HepG2 (cell line): Measurements from ENCODE around the gene STUB1. TPM values are rescaled to one million over a fixed set of nuclear protein-coding genes. Genes with fewer than 3 reads are reported as not detected.

Experiments used
- ARID2 ChIP-seq: sonication (generic); formaldehyde crosslinking; IDR thresholded peaks from 2 replicates; pipeline ENCODE4 v1.8.1; 2022; ENCODE audit warnings: mild to moderate bottlenecking, missing genetic modification reagents, borderline replicate concordance
- HHEX ChIP-seq: IDR thresholded peaks from 2 replicates; pipeline ENCODE4 v1.6.1; 2016; ENCODE audit warnings: control low read depth
- SOX6 ChIP-seq, 2 experiments: fragments of 450-650 bp in 1 of 2; sonication (generic) in 1 of 2; formaldehyde crosslinking in 1 of 2; IDR thresholded peaks; 2 replicates each; pipeline versions ENCODE4 v1.4.0 to v1.6.1; 2017 to 2020; ENCODE audit warnings: antibody characterized with exemption in 1 of 2, mild to moderate bottlenecking in 1 of 2, missing genetic modification reagents in 1 of 2
- polyA plus RNA-seq, 8 experiments: library from polyadenylated mRNA; depleted of rRNA in 3 of 8; stranded (reverse) in 7 of 8; unstranded in 1 of 8; fragments of >200 nt; fragmentation: Illumina TruSeq in 4 of 8; extraction: Trizol in 4 of 8; gene quantifications; 2 replicates each; pipeline versions ENCODE4 v1.2.1 to v1.2.3, GENCODE V29; 2011 to 2016; ENCODE audit warnings: low read depth in 4 of 8, missing spikeins in 1 of 8, mixed read lengths in 1 of 8; ENCODE audit not compliant: insufficient read depth in 1 of 8
- total RNA-seq, 5 experiments: library from RNA; depleted of rRNA; stranded (reverse); fragments of >200 nt; fragmentation: Illumina TruSeq; extraction: Trizol; gene quantifications; 2 replicates each; pipeline ENCODE4 v1.2.3, GENCODE V29; 2016; ENCODE audit warnings: low read depth in 1 of 5
- TF ChIP-seq, protein P1 (sequence below): sonication (generic); formaldehyde crosslinking; IDR thresholded peaks from 2 replicates; pipeline ENCODE4 v1.4.0; 2020; ENCODE audit warnings: mild to moderate bottlenecking, missing genetic modification reagents
- TF ChIP-seq, protein P2 (sequence below): sonication (generic); formaldehyde crosslinking; conservative IDR thresholded peaks from 2 replicates; pipeline ENCODE4 v1.8.0; 2022; ENCODE audit warnings: mild to moderate bottlenecking, moderate library complexity, missing genetic modification reagents
- TF ChIP-seq, protein P3 (sequence below): sonication (generic); formaldehyde crosslinking; IDR thresholded peaks from 2 replicates; pipeline ENCODE4 v1.5.0; 2020; ENCODE audit warnings: mild to moderate bottlenecking, missing genetic modification reagents

STUB1 gene
- total and polyA plus RNA-seq, 2 of the 13 experiments (the other 11 are each of a cell fraction or from before 2014, with no cell fraction given): 52.9 to 78.2 TPM

DNA sequence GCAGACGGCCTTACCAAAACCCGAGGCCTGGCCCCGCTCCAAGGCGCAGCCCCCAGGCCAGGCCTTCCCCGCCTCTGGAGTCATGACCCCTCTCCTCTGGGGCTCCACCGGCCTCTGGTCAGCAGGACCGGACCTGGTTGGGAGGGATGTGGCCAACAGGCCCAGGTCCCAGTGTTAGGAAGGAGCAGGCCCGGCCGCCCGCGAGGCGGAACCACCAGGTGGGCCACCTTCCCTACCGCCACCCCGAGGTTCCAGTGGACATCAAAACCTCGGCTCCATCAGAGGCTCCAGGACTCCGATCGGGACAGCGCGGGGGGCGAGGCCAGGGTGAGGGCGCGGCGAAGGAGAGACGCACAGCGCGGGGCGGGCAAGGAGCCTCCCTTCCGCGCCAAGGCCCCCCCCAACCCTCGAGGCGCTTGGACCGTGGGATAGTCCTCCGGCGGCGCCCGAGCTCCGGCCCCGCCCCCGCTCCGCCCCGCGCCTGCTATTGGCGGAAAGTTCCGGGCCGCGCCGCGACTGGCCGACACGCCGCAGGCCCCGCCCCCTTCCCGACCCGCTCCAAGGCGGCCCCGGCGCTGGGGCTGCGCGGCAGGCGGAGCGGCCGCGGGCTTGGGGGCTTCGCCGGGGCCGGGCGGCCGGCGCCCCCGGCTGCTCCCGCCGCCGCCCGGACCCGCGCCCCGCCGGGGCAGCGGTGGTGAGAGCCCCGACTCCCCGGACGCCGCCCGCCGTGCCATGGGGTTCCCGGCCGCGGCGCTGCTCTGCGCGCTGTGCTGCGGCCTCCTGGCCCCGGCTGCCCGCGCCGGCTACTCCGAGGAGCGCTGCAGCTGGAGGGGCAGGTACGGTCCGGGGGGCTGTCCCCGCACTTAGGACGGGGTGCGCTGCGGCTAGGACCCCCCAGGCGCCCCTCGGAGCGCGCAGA is 34.6 kb downstream of the STUB1 start, which contains the start of gene METRN (continued):
- TF ChIP-seq, protein P1, sequence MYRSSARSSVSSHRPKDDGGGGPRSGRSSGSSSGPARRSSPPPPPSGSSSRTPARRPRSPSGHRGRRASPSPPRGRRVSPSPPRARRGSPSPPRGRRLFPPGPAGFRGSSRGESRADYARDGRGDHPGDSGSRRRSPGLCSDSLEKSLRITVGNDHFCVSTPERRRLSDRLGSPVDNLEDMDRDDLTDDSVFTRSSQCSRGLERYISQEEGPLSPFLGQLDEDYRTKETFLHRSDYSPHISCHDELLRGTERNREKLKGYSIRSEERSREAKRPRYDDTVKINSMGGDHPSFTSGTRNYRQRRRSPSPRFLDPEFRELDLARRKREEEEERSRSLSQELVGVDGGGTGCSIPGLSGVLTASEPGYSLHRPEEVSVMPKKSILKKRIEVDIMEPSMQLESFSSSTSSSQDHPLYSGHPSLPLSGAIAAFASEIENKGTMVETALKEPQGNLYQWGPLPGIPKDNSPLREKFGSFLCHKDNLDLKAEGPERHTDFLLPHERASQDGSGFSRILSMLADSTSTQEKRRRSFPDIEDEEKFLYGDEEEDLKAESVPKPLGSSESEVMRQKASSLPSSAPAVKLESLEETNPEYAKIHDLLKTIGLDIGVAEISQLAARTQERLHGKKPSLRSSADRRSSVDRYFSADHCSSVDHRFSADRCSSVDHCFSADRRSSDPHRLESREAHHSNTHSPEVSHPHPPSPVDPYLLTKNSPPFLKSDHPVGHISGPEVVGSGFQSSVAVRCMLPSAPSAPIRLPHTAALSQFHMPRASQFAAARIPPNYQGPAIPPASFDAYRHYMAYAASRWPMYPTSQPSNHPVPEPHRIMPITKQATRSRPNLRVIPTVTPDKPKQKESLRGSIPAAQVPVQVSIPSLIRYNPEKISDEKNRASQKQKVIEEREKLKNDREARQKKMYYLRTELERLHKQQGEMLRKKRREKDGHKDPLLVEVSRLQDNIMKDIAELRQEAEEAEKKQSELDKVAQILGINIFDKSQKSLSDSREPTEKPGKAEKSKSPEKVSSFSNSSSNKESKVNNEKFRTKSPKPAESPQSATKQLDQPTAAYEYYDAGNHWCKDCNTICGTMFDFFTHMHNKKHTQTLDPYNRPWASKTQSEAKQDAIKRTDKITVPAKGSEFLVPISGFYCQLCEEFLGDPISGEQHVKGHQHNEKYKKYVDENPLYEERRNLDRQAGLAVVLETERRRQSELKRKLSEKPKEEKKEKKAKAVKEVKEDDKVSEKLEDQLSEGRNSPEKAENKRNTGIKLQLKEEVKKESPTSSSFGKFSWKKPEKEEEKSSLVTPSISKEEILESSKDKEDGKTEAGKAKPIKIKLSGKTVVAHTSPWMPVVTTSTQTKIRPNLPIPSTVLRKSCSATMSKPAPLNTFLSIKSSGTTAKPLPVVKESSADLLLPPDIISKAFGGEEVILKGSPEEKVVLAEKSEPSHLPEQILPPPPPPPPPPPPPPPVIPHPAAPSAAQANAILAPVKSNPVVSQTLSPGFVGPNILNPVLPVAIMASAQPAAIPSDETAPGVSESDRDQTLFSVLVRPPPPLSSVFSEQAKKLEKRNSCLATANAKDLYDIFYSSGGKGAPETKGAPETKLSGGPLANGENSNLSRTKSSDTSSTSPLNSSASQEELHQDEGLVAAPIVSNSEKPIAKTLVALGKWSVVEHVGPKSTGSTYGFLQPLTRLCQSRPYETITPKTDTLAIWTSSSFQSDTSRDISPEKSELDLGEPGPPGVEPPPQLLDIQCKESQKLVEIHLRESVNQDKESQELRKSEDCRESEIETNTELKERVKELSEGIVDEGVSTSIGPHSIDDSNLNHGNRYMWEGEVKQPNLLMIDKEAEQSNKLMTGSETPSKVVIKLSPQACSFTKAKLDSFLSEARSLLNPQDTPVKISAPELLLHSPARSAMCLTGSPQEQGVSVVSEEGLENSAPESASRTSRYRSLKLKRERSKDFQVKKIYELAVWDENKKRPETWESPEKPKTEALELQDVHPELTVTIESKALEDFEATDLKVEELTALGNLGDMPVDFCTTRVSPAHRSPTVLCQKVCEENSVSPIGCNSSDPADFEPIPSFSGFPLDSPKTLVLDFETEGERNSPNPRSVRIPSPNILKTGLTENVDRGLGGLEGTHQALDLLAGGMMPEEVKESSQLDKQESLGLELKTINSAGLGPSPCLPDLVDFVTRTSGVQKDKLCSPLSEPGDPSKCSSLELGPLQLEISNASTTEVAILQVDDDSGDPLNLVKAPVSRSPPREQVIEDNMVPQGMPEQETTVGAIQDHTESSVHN (CRISPR knock-in tag): no peak
- TF ChIP-seq HHEX (CRISPR knock-in tag) (no peak), SOX6 (IDR thresholded peaks at IDR 0.05) (no peak), SOX6 (CRISPR knock-in tag; IDR thresholded peaks at IDR 0.05) (0 out of 2 replicates have a peak, but pooled peaks have one; percentile 15), ARID2 (CRISPR knock-in tag) (no peak)
- TF ChIP-seq, protein P2, sequence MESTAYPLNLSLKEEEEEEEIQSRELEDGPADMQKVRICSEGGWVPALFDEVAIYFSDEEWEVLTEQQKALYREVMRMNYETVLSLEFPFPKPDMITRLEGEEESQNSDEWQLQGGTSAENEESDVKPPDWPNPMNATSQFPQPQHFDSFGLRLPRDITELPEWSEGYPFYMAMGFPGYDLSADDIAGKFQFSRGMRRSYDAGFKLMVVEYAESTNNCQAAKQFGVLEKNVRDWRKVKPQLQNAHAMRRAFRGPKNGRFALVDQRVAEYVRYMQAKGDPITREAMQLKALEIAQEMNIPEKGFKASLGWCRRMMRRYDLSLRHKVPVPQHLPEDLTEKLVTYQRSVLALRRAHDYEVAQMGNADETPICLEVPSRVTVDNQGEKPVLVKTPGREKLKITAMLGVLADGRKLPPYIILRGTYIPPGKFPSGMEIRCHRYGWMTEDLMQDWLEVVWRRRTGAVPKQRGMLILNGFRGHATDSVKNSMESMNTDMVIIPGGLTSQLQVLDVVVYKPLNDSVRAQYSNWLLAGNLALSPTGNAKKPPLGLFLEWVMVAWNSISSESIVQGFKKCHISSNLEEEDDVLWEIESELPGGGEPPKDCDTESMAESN (CRISPR knock-in tag): 0 out of 2 replicates have a peak, but pooled peaks have one; percentile 29
- TF ChIP-seq, protein P3, sequence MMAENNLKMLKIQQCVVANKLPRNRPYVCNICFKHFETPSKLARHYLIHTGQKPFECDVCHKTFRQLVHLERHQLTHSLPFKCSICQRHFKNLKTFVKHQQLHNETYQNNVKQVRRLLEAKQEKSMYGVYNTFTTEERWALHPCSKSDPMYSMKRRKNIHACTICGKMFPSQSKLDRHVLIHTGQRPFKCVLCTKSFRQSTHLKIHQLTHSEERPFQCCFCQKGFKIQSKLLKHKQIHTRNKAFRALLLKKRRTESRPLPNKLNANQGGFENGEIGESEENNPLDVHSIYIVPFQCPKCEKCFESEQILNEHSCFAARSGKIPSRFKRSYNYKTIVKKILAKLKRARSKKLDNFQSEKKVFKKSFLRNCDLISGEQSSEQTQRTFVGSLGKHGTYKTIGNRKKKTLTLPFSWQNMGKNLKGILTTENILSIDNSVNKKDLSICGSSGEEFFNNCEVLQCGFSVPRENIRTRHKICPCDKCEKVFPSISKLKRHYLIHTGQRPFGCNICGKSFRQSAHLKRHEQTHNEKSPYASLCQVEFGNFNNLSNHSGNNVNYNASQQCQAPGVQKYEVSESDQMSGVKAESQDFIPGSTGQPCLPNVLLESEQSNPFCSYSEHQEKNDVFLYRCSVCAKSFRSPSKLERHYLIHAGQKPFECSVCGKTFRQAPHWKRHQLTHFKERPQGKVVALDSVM (CRISPR knock-in tag): no peak
